Large intestine (tissue), 3 donors: ENCODE data around the gene MYRIP. TPM values are rescaled to one million over a fixed set of nuclear protein-coding genes. Genes with fewer than 3 reads are reported as not detected.

Experiments used
- DNase-seq, 2 donors: peaks; one replicate each; pipeline versions ENCODE4 v3.0.0 to v3.0.0-alpha.2; 2013
- H3K27ac ChIP-seq: one replicate; pipeline ENCODE4 v1.5.1; 2013; ENCODE audit warnings: low read length
- H3K27me3 ChIP-seq: 2 replicates; pipeline ENCODE4 v1.6.1; 2013; ENCODE audit warnings: low read length; ENCODE audit not compliant: control insufficient read depth, insufficient read depth
- H3K36me3 ChIP-seq: 2 replicates; pipeline ENCODE4 v1.6.1; 2013; ENCODE audit warnings: low read length; ENCODE audit not compliant: control insufficient read depth, insufficient read depth
- H3K4me1 ChIP-seq: one replicate; pipeline ENCODE4 v1.6.1; 2013; ENCODE audit warnings: low read length; ENCODE audit not compliant: control insufficient read depth, insufficient read depth
- H3K4me3 ChIP-seq: one replicate; pipeline ENCODE4 v1.5.1; 2013; ENCODE audit warnings: low read length
- H3K9me3 ChIP-seq: one replicate; pipeline ENCODE4 v1.6.1; 2013; ENCODE audit warnings: mild to moderate bottlenecking, low read depth, low read length, moderate library complexity; ENCODE audit not compliant: control insufficient read depth
- WGBS: methylation state at CpG from one replicate; pipeline ENCODE4 v1.1.5; 2013; ENCODE audit warnings: low lambda C conversion rate; ENCODE audit not compliant: insufficient coverage; 5-methylcytosine and 5-hydroxymethylcytosine counted together
- polyA plus RNA-seq: library from polyadenylated mRNA; unstranded; fragments of 120-200 nt; gene quantifications from one replicate; pipeline ENCODE4 v1.2.1, GENCODE V29; 2013

The MYRIP gene
- polyA plus RNA-seq, 1 donor: 3.1 TPM

- no CpG with 5 or more reads among the region's 2 CpGs for WGBS
- Histone ChIP-seq H3K4me3 (no peak overlapping the region), H3K27me3 (no peaks in the 10 kb centered on the region), H3K27ac (no peak overlapping the region), H3K36me3 (no peaks in the 10 kb centered on the region), H3K4me1 (no peaks in the 10 kb centered on the region), H3K9me3 (no peaks in the 10 kb centered on the region)
- DNase-seq: no peak
These were observed 86.8 kb downstream of the MYRIP start for GRCh38 chr3:39896184-39896583.

DNA sequence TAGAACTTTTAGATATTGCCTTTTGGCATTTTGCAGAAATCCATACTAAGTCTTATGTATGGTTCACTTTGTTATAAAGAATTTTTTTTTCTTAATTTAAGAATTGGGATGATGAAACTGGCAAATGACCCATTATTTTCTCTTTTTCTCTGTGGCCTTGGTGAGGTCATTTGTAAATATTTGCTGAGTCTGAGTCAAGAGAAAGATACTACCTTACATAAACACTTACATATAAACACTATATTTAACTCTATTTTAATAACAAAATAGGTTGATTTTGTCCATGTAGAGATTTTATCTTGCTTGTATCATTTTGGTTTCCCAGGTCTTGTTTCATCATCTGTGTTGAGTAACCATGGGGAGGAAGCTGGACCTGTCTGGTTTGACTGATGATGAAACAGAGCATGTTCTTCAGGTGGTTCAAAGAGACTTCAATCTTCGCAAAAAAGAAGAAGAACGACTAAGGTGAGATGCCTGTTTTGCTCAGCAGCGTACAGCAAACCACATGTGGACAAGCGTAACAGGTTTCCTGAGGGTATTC, 91.1 kb downstream of the MYRIP start:
- Histone ChIP-seq H3K9me3 (no peaks in the 10 kb centered on the region), H3K36me3 (no peaks in the 10 kb centered on the region), H3K4me3 (no peak overlapping the region), H3K4me1 (no peaks in the 10 kb centered on the region), H3K27ac (no peak overlapping the region), H3K27me3 (no peaks in the 10 kb centered on the region)
- no peak for DNase-seq
- no CpG with 5 or more reads among the region's 4 CpGs for WGBS

DNA sequence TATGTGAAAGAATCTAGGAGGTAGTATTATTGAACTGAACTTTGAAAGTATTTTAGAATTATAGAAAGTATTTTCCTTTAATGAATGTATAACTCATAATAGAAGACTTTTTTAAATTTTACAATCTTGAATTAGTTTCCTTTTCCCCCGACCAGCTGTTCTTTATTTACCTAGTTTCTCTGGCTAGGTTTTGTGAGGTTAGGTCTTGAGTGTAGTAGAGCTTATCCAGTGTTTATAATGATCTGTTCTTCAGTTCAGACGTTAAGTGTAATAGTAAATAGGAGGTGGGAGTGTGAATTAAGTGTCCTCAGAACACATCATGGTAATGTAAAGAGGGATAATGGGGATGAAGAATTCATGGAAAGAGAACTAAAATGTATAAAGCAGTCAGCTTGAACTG, 93.8 kb downstream of the MYRIP start:
- 23% methylated on average over 2 of the region's 2 CpGs for WGBS
- Histone ChIP-seq H3K36me3 (no peaks in the 10 kb centered on the region), H3K4me1 (peaks cover 7% of the 10 kb centered on the region), H3K27me3 (no peaks in the 10 kb centered on the region), H3K9me3 (no peaks in the 10 kb centered on the region), H3K27ac (no peak overlapping the region), H3K4me3 (no peak overlapping the region)
- peak in 1 of 2 donors; percentile 8 for DNase-seq

DNA sequence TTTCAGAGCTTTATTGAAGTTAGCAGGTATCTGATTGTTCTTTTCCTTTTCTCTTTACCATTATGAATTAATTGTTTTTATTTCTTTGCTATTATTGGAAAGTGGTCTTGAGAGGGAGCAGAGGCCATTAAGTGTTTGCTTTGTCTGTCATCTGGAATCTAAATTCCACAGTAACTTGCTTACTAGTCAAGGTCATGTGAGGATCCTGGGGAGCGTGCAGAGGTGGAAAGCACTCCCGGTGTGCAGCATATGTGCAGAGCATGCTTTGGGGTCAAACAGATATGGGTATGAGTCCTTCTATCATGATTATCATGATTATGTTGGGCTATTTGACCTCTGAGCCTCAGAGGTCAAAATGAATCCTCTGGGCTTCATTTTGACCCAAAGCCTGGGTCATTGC, 96.4 kb downstream of the MYRIP start:
- Histone ChIP-seq H3K36me3 (no peaks in the 10 kb centered on the region), H3K9me3 (no peaks in the 10 kb centered on the region), H3K27ac (no peak overlapping the region), H3K4me1 (peaks cover 21% of the 10 kb centered on the region), H3K27me3 (no peaks in the 10 kb centered on the region), H3K4me3 (no peak overlapping the region)
- WGBS: no CpG with 5 or more reads among the region's 2 CpGs
- DNase-seq: no peak

- peak in 1 of 2 donors; percentile 65 for DNase-seq
- Histone ChIP-seq H3K4me1 (peaks cover 34% of the 10 kb centered on the region), H3K9me3 (no peaks in the 10 kb centered on the region), H3K27ac (peak overlapping the region; percentile 39), H3K27me3 (no peaks in the 10 kb centered on the region), H3K36me3 (no peaks in the 10 kb centered on the region), H3K4me3 (no peak overlapping the region)
- WGBS: no CpG with 5 or more reads among the region's 4 CpGs
These were observed 98.6 kb downstream of the MYRIP start for GRCh38 chr3:39907981-39908380.

DNA sequence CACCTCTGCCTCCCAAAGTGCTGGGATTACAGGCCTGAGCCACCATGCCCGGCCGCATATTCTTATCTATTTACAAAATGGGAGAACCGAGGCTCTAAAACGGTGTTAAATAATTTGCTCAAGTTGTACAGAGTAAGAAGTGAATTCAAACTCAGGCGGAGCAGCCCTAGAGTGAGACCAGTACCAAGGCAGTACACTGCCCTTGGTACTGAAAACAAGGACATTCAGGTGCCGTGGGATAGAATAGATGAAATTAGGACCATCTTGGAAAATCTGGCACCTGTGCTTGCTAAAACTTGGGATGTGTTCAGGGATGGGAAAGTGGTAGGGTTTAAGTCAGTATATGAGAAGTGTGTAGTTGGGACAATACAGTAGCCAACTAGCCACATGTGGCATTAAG, 100.7 kb downstream of the MYRIP start:
- Histone ChIP-seq H3K9me3 (no peaks in the 10 kb centered on the region), H3K4me1 (peaks cover 34% of the 10 kb centered on the region), H3K4me3 (no peak overlapping the region), H3K36me3 (no peaks in the 10 kb centered on the region), H3K27me3 (no peaks in the 10 kb centered on the region), H3K27ac (peak overlapping the region; percentile 72)
- 81% methylated on average over 3 of the region's 6 CpGs for WGBS
- DNase-seq: no peak

DNA sequence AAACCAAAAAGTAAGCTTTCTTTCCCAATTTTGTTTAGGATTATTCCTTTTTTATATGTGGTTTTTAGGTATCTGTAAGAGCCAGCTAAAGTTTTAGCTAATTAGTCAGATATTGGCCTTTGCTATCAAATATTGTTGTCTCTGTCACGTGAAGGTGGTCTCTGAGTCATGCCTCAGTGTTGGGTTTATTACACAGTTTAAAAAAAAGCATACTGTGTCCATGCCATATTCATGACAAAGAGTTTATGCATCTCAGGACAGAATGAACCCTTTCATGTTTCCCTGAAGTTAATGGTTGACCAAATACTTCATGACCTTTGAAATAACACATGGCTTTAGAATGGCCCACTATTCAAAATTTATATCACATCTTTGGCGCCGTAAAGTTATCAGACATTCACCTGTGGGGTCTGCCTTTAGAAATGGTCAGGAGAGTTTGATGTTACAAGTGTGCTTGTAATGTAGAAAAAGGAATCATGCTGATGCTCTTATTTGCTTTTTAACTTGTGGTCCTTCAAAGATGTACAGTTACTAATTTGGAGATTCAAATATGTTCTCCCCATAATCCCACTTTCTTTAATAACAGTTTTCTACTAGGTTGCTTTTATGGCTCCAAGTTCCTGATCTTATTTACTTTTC, 101.5 kb downstream of the MYRIP start:
- Histone ChIP-seq H3K27me3 (no peaks in the 10 kb centered on the region), H3K4me3 (no peak overlapping the region), H3K4me1 (peaks cover 34% of the 10 kb centered on the region), H3K36me3 (no peaks in the 10 kb centered on the region), H3K9me3 (no peaks in the 10 kb centered on the region), H3K27ac (peak overlapping the region; percentile 85)
- WGBS: no CpG with 5 or more reads among the region's 3 CpGs
- DNase-seq: peak; percentile 66 to 90

DNA sequence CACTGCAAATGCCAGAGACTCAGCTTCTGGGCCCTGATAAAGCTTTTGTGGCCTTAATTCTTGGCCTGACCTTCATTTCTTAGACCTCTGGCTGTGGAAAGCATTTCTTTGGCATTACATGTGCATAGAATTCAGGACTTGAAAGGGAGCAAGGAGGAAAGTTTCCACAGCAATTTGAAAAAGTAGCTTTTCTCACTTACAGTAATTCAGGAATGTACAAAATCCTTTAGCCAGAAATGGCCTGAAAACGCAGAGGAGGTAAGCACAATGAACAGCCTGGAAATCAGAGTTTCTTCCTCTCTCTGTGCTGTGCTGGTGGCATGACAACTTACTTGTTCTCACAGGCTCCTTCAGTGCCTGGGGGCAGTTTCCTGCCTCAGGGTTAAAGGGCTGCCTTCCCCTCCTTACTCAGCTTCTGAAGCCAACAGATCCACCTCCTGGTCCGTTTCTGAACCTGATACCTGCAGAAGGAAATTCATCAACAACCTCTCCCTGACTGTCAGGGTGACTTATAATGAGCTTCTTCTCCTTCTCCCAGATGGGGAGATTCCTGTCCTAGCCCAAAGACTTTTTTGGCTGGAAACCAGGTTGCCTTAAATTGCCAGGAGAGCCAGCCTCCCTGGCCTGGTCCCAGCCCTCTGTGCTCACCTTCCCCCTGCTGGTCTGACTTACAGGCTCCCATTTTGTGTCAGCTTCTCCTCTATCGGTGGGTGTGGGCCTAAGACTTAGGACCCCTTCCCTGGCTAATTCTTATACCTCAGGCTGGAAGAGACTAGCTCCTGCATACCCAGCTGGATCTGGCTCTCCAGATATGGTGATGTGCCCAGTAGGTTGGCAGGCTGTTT, 102.3 kb downstream of the MYRIP start:
- no peaks in the 10 kb centered on the region for H3K9me3 ChIP-seq
- H3K27me3 ChIP-seq: no peaks in the 10 kb centered on the region
- no peaks in the 10 kb centered on the region for H3K36me3 ChIP-seq
- 0% methylated on average over 1 of the region's 3 CpGs for WGBS
- peak overlapping the region; percentile 85 for H3K27ac ChIP-seq
- peaks cover 34% of the 10 kb centered on the region for H3K4me1 ChIP-seq
- peak in 1 of 2 donors; percentile 63 for DNase-seq
- no peak overlapping the region for H3K4me3 ChIP-seq

GRCh38 chr3:39915027-39915426, 105.6 kb downstream of the MYRIP start:
- Histone ChIP-seq H3K27me3 (no peaks in the 10 kb centered on the region), H3K27ac (no peak overlapping the region), H3K9me3 (no peaks in the 10 kb centered on the region), H3K4me1 (peaks cover 15% of the 10 kb centered on the region), H3K36me3 (no peaks in the 10 kb centered on the region), H3K4me3 (no peak overlapping the region)
- WGBS: 80% methylated on average over 1 of the region's 2 CpGs
- DNase-seq: no peak

DNA sequence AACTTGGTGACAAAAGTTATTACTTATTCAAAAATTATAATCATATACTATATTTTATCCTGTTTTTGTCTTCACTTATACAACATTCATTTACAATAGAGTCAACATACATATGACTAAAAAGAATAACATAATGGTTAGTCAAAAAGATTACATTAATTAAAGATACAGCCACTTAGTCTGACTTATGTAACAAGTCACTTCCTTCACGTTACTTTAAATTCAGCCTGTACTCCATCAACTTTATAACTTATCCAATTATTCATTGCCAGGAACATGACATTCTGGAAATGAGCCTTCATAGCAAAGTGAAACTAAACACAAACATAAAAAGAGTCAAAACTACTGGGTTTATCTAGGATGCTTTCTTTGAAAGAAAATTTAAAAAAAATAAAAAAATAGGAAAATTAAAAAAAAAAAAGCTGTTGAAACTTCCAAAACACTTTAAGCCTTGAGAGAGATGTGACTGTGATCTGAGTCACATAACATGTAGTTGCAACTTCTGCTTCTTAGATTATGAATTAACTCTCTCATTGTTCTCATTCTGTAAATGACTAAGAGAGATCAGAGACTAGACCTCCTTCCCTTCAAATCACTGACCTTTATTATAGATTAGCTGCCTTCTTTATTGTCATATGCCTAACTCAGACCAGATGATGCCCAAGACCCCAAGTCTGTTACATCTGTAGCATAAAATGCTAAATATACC, 107.8 kb downstream of the MYRIP start:
- no peak for DNase-seq
- no peak overlapping the region for H3K27ac ChIP-seq
- peaks cover 1% of the 10 kb centered on the region for H3K4me1 ChIP-seq
- no peak overlapping the region for H3K4me3 ChIP-seq
- no peaks in the 10 kb centered on the region for H3K36me3 ChIP-seq
- no peaks in the 10 kb centered on the region for H3K9me3 ChIP-seq
- 83% methylated on average over 1 of the region's 1 CpG for WGBS
- no peaks in the 10 kb centered on the region for H3K27me3 ChIP-seq
